ENCODE data around the gene PJA2.
"Not testable (repeated sequence)": the region's sequence is repeated elsewhere in the genome, so short reads cannot be mapped to it uniquely, and the experiment has no call there.

Gene PJA2

GRCh38 chr5:109450129-109450877 is 40.5 kb upstream of the PJA2 start:
- H3K4me3 ChIP-seq (ENCODE audit: control insufficient read depth, low read depth, low read length), result no peak overlapping the region
- TF ChIP-seq, protein P1, sequence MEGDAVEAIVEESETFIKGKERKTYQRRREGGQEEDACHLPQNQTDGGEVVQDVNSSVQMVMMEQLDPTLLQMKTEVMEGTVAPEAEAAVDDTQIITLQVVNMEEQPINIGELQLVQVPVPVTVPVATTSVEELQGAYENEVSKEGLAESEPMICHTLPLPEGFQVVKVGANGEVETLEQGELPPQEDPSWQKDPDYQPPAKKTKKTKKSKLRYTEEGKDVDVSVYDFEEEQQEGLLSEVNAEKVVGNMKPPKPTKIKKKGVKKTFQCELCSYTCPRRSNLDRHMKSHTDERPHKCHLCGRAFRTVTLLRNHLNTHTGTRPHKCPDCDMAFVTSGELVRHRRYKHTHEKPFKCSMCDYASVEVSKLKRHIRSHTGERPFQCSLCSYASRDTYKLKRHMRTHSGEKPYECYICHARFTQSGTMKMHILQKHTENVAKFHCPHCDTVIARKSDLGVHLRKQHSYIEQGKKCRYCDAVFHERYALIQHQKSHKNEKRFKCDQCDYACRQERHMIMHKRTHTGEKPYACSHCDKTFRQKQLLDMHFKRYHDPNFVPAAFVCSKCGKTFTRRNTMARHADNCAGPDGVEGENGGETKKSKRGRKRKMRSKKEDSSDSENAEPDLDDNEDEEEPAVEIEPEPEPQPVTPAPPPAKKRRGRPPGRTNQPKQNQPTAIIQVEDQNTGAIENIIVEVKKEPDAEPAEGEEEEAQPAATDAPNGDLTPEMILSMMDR (conservative IDR thresholded peaks at IDR 0.05; ENCODE audit: control insufficient read depth, insufficient read depth, low read depth, low read length), result no peak
- DNase-seq (ENCODE audit: low read depth), result no peak

- TF ChIP-seq, protein P1 (conservative IDR thresholded peaks at IDR 0.05; ENCODE audit: control insufficient read depth, insufficient read depth, low read depth, low read length), result no peak
- H3K4me3 ChIP-seq (ENCODE audit: control insufficient read depth, low read depth, low read length), result no peak overlapping the region
- DNase-seq (ENCODE audit: low read depth), result no peak
These were observed 39.1 kb upstream of the PJA2 start for GRCh38 chr5:109448838-109449237.

- TF ChIP-seq, protein P1 (conservative IDR thresholded peaks at IDR 0.05; ENCODE audit: control insufficient read depth, insufficient read depth, low read depth, low read length), result no peak
- no peak for DNase-seq (ENCODE audit: low read depth)
- no peak overlapping the region for H3K4me3 ChIP-seq (ENCODE audit: control insufficient read depth, low read depth, low read length)
These were observed 29.8 kb upstream of the PJA2 start for GRCh38 chr5:109439590-109439989.

GRCh38 chr5:109426075-109426474 is 16.3 kb upstream of the PJA2 start:
- no peak overlapping the region for H3K4me3 ChIP-seq (ENCODE audit: control insufficient read depth, low read depth, low read length)
- TF ChIP-seq, protein P1 (conservative IDR thresholded peaks at IDR 0.05; ENCODE audit: control insufficient read depth, insufficient read depth, low read depth, low read length), result no peak
- DNase-seq (ENCODE audit: low read depth), result no peak

DNA sequence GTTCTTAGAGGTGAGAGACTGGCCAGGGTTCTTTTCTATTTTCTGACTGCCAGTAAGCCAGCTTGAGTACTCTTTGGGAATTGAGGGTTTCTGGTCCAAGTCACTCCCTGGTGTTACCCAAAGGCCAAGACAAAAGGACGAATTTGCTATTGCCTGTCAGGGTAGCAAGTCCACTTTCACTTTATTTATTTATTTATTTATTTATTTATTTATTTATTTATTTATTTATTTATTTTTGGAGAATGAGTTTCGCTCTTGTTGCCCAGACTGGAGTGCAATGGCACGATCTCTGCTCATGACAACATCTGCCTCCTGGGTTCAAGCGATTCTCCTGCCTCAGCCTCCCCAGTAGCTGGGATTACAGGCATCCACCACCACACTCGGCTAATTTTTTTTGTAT is 15.7 kb upstream of the PJA2 start:
- not testable (repeated sequence) for H3K4me3 ChIP-seq (ENCODE audit: control insufficient read depth, low read depth, low read length); DNase-seq (ENCODE audit: low read depth)

- TF ChIP-seq, protein P1 (conservative IDR thresholded peaks at IDR 0.05; ENCODE audit: control insufficient read depth, insufficient read depth, low read depth, low read length), result no peak
- no peak for DNase-seq (ENCODE audit: low read depth)
- H3K4me3 ChIP-seq (ENCODE audit: control insufficient read depth, low read depth, low read length), result no peak overlapping the region
These were observed 12.2 kb upstream of the PJA2 start for GRCh38 chr5:109421956-109422355.

DNA sequence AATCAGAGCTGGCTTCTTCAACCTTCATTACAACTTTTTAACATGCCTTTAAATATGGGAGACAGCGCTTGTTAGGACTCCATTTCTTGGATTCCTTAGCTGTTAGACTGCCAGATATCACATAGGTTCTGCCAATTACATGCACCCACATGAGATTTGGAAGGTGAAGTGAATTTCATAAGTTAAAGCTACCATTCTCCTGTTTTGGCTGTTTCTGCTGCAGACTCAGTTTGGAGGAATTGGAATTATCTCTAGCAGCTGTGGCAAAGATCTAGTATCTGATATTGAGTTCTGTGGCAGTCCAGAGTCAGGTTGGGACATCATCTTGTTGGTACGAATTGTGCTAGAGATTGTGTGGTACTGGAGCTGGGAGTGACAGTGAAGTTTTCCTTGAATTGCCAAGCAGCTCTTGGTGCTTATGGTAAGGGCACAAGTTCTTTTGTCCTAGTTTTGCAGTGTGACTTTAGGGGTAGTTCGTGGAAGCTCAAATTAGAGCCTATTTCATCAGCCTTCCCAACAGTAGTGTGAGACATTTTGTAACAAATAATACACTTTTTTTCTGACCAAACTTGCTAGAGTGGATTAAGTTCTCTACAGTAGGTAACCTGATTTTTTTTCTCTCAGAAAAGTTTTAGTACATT is 9.1 kb upstream of the PJA2 start:
- no peak for DNase-seq (ENCODE audit: low read depth)
- TF ChIP-seq, protein P1 (conservative IDR thresholded peaks at IDR 0.05; ENCODE audit: control insufficient read depth, insufficient read depth, low read depth, low read length), result no peak
- no peak overlapping the region for H3K4me3 ChIP-seq (ENCODE audit: control insufficient read depth, low read depth, low read length)

Data from fibroblast of mammary gland (primary cell).